Activated naive CD4-positive, alpha-beta T cell treated with anti-CD3 and anti-CD28 coated beads, Interleukin-2, amount 10 ng/mL, durations not matched to agents 7 days and 5 days (primary cell): ENCODE data around the gene HOXC11.

ENCODE experiments used
- CTCF ChIA-PET: fragments of 350-600 bp; sonication (Branson Sonifier 250); formaldehyde crosslinking; loops from one replicate; lab custom pipeline; 2021; ENCODE audit warnings: antibody characterized with exemption; lab: Charles Lee
- DNase-seq: peaks from one replicate; pipeline ENCODE4 v3.0.0-alpha.2; 2020
- H3K27ac Mint-ChIP-seq: one replicate; pipeline ENCODE4 v1.8.0; 2021; ENCODE audit warnings: mild to moderate bottlenecking, moderate library complexity, mixed read lengths
- H3K27me3 Mint-ChIP-seq: one replicate; pipeline ENCODE4 v1.8.0; 2021; ENCODE audit warnings: mild to moderate bottlenecking, mixed read lengths
- H3K36me3 Mint-ChIP-seq: one replicate; pipeline ENCODE4 v1.8.0; 2021; ENCODE audit warnings: mixed read lengths
- H3K4me1 Mint-ChIP-seq: one replicate; pipeline ENCODE4 v1.8.0; 2021; ENCODE audit warnings: mixed read lengths
- H3K4me3 Mint-ChIP-seq: one replicate; pipeline ENCODE4 v1.8.0; 2021; ENCODE audit warnings: mild to moderate bottlenecking, moderate library complexity, mixed read lengths
- H3K9me3 Mint-ChIP-seq: one replicate; pipeline ENCODE4 v1.8.0; 2021; ENCODE audit warnings: mixed read lengths

HOXC11 gene

GRCh38 chr12:54010972-54011664, 38.2 kb downstream of the HOXC11 start:
- no peaks in the 10 kb centered on the region for H3K9me3 Mint-ChIP-seq
- no peak overlapping the region for H3K4me3 Mint-ChIP-seq
- peaks cover 2% of the 10 kb centered on the region for H3K36me3 Mint-ChIP-seq
- peaks cover 25% of the 10 kb centered on the region for H3K4me1 Mint-ChIP-seq
- peaks cover 100% of the 10 kb centered on the region for H3K27me3 Mint-ChIP-seq
- CTCF ChIA-PET = interaction anchor here (1.2 kb wide), 1 partner anchor 190 kb away, joined by 5 read pairs; no protein-coding TSS in a partner anchor
- no peak for DNase-seq
- H3K27ac Mint-ChIP-seq = no peak overlapping the region

DNA sequence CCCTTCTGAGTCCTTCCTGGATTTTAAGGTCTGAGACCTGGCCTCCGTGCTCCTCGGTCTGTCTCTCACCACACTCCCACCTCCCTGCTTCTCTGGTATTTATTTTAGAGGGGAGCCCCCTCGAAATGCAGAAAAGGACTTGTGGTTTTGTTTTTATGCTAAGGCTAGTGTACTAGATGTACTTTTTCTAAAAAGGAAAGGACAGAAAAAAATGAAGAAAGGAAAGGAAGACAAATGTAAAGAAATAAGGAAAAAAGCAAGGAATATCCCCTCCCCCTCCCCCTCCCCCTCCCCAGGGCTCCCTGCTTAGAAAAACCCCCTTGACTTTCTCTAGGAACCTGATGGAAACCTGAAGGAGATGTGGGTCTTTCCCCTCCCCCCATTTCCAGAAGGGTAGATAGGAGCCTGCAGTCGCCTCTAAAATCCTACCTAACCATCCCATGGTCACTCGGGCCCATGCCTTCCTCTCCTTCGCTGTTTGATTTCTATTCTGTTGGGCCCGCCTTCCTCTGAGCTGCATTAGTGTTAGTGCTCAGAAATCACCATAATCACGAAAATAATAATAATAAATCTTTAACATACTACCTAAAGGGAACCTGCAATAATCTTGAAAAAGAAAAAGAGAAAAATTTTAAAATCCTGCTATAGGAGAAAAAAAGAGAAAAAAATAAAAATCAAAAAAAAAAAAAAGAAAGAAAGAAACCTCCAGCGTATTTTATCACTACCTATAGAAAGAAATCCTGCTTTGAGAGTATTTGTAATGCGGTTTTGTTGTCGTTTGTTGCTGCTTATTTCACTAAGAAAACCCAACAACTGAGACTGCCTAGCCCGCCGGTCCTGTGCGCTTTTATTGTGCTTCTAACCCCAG, 39.0 kb downstream of the HOXC11 start:
- CTCF ChIA-PET = interaction anchor here (1.0 to 2.4 kb wide), 4 partner anchors 27 to 196 kb away, joined by 3 to 9 read pairs (median 4); partner anchors contain the start of gene HOXC10
- Mint-ChIP-seq H3K36me3 (no peaks in the 10 kb centered on the region), H3K27ac (no peak overlapping the region), H3K27me3 (peaks cover 100% of the 10 kb centered on the region), H3K4me3 (no peak overlapping the region), H3K4me1 (peaks cover 18% of the 10 kb centered on the region), H3K9me3 (no peaks in the 10 kb centered on the region)
- DNase-seq = no peak

- Mint-ChIP-seq H3K36me3 (no peaks in the 10 kb centered on the region), H3K27me3 (peaks cover 100% of the 10 kb centered on the region), H3K4me1 (peaks cover 24% of the 10 kb centered on the region), H3K27ac (no peak overlapping the region), H3K4me3 (no peak overlapping the region), H3K9me3 (no peaks in the 10 kb centered on the region)
- no peak for DNase-seq
- CTCF ChIA-PET = interaction anchor here (1.0 to 2.4 kb wide), 3 partner anchors 28 to 195 kb away, joined by 3 to 9 read pairs (median 3); partner anchors contain the start of gene HOXC10
Measured at GRCh38 chr12:54012631-54013409, 39.9 kb downstream of the HOXC11 start.

DNA sequence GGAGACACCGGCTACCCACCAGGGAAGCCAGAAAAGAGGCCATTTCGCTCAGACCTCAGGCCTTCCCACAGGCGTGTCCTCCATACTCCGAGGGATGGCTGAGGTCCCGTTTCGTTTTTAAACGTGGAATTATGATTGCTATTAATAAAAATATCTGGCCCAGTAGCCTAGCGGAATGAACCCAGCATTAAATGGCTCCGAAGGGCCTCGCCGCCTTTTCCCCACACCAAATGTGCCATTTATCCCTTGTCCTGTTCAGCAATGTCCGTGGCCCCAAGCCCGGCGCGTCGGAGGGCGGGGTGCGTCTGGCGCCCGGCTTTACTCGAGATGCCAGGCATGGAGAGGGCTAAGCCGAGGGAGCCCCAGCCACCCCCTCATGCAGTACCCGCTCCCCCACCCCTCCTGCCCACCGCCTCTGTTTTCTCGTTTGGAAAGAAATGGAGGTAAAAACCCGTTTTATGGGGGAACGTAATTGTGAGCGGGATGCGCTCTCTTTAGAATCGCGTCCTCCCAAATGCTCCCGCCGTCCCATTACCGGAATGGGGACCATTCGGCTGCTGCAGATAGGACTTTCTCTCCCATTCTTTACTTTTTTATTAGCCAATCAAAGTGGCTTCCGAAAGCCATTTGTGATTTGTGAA, 41.6 kb downstream of the HOXC11 start:
- DNase-seq = no peak
- Mint-ChIP-seq H3K4me3 (no peak overlapping the region), H3K4me1 (peaks cover 27% of the 10 kb centered on the region), H3K36me3 (no peaks in the 10 kb centered on the region), H3K27ac (no peak overlapping the region), H3K27me3 (peaks cover 100% of the 10 kb centered on the region), H3K9me3 (no peaks in the 10 kb centered on the region)
- CTCF ChIA-PET = interaction anchor here (0.7 to 2.4 kb wide), 2 partner anchors 176 to 193 kb away, joined by 4 to 9 read pairs; no protein-coding TSS in a partner anchor

- H3K4me3 Mint-ChIP-seq = no peak overlapping the region
- DNase-seq = no peak
- CTCF ChIA-PET = interaction anchor here (0.9 to 1.2 kb wide), 2 partner anchors 16 to 192 kb away, joined by 3 to 5 read pairs; no protein-coding TSS in a partner anchor
Measured at GRCh38 chr12:54015018-54015931, 42.3 kb downstream of the HOXC11 start.

DNA sequence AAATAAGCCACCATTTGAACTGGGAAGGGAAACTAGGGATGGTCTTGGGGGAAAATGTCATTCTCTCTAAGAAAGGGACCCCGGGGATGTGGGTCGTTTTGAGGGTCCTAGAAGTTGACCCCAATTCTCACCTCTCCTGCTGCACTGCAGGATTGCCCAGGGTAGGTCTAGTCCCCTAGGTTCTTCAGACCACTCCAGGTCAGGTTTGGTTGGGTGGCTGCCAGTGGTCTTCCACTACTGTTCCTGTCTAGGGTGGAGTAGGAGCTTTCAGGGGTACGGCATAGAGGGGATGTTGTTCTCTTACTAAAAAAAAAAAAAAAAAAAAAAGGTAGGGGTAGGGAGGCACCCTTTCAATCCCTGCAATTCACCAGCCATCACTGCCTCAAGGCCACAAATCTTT, 43.1 kb downstream of the HOXC11 start:
- no peak overlapping the region for H3K4me3 Mint-ChIP-seq
- no peak overlapping the region for H3K27ac Mint-ChIP-seq
- H3K27me3 Mint-ChIP-seq = peaks cover 100% of the 10 kb centered on the region
- H3K9me3 Mint-ChIP-seq = no peaks in the 10 kb centered on the region
- CTCF ChIA-PET = interaction anchor here (1.2 to 2.2 kb wide), 4 partner anchors 10 to 203 kb away, joined by 3 to 22 read pairs (median 6); partner anchors contain the start of gene HOXC5
- no peak for DNase-seq
- no peaks in the 10 kb centered on the region for H3K36me3 Mint-ChIP-seq
- H3K4me1 Mint-ChIP-seq = peaks cover 29% of the 10 kb centered on the region

More at GRCh38 chr12:54015018-54015931, 42.3 kb downstream of the HOXC11 start:
- Mint-ChIP-seq H3K4me1 (peaks cover 30% of the 10 kb centered on the region), H3K36me3 (no peaks in the 10 kb centered on the region), H3K9me3 (no peaks in the 10 kb centered on the region), H3K27me3 (peaks cover 100% of the 10 kb centered on the region), H3K27ac (no peak overlapping the region)

GRCh38 chr12:54016478-54016964, 43.6 kb downstream of the HOXC11 start:
- CTCF ChIA-PET = interaction anchor here (0.9 to 2.2 kb wide), 6 partner anchors 9 to 202 kb away, joined by 3 to 22 read pairs (median 6); partner anchors contain the start of gene HOXC5
- no peak overlapping the region for H3K4me3 Mint-ChIP-seq
- H3K36me3 Mint-ChIP-seq = no peaks in the 10 kb centered on the region
- no peak overlapping the region for H3K27ac Mint-ChIP-seq
- H3K27me3 Mint-ChIP-seq = peaks cover 100% of the 10 kb centered on the region
- no peaks in the 10 kb centered on the region for H3K9me3 Mint-ChIP-seq
- no peak for DNase-seq
- peaks cover 26% of the 10 kb centered on the region for H3K4me1 Mint-ChIP-seq

- peaks cover 26% of the 10 kb centered on the region for H3K4me1 Mint-ChIP-seq
- peak overlapping the region; percentile 73 for H3K4me3 Mint-ChIP-seq
- peaks cover 100% of the 10 kb centered on the region for H3K27me3 Mint-ChIP-seq
- DNase-seq = no peak
- H3K36me3 Mint-ChIP-seq = no peaks in the 10 kb centered on the region
- no peaks in the 10 kb centered on the region for H3K9me3 Mint-ChIP-seq
- H3K27ac Mint-ChIP-seq = no peak overlapping the region
- CTCF ChIA-PET = interaction anchor here (0.9 to 2.2 kb wide), 7 partner anchors 9 to 202 kb away, joined by 3 to 22 read pairs (median 5); partner anchors contain the start of gene HOXC5
Measured at GRCh38 chr12:54017027-54017788, 44.3 kb downstream of the HOXC11 start.

DNA sequence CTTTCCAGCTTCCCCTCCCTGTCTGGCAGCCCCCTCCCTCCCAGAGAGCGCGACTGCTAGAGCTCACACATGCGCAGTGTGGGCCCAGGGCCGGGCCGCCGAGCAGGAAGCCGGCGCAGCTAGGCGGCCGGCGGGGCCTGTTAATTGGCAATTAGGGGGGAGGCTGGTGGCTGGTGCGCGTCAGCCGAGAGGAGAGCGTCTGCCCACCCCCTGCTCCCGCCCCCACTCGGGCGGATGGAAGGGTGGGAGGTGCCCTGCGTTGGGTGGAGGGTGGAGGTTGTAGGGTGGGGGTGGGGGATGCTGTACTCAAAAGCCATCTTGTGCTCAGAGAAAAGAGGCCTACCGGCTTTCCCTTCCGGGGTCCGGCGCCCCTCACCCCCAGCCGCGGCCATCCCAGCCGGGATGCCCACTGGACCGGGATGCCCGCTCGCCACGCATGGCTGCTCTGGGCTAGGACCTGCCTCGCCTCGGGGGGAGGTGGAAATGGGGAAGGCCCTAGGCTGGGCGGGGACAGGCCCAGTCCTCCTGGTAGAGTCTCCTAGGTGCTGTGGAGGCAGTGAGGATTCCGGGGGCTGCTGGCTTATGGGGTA, 45.0 kb downstream of the HOXC11 start:
- Mint-ChIP-seq H3K9me3 (no peaks in the 10 kb centered on the region), H3K27me3 (peaks cover 100% of the 10 kb centered on the region), H3K4me1 (peaks cover 26% of the 10 kb centered on the region), H3K4me3 (peak overlapping the region; percentile 73), H3K36me3 (no peaks in the 10 kb centered on the region), H3K27ac (no peak overlapping the region)
- CTCF ChIA-PET = interaction anchor here (1.0 to 2.2 kb wide), 5 partner anchors 12 to 197 kb away, joined by 3 to 22 read pairs (median 8); partner anchors contain the start of gene HOXC5
- DNase-seq = peak; percentile 80

GRCh38 chr12:54018468-54018984, 45.6 kb downstream of the HOXC11 start:
- Mint-ChIP-seq H3K4me1 (peaks cover 26% of the 10 kb centered on the region), H3K36me3 (no peaks in the 10 kb centered on the region), H3K27me3 (peaks cover 100% of the 10 kb centered on the region), H3K4me3 (peak overlapping the region; percentile 73), H3K27ac (no peak overlapping the region), H3K9me3 (no peaks in the 10 kb centered on the region)
- CTCF ChIA-PET = no interaction called here
- DNase-seq = no peak

GRCh38 chr12:54019091-54019811, 46.3 kb downstream of the HOXC11 start:
- Mint-ChIP-seq H3K27ac (no peak overlapping the region), H3K9me3 (no peaks in the 10 kb centered on the region), H3K36me3 (no peaks in the 10 kb centered on the region), H3K27me3 (peaks cover 100% of the 10 kb centered on the region), H3K4me1 (peaks cover 26% of the 10 kb centered on the region), H3K4me3 (no peak overlapping the region)
- no peak for DNase-seq
- CTCF ChIA-PET = no interaction called here
